Ovary (tissue), 3 donors: Measurements from ENCODE around the gene SEZ6.

Experiments
- CTCF ChIP-seq, 3 donors: fragments of 450-650 bp in 2 of 3; fragments of 200-600 bp in 1 of 3; IDR thresholded peaks; one replicate each; pipeline versions ENCODE4 v1.5.1 to v1.8.0; 2016 to 2022; ENCODE audit warnings: antibody characterized with exemption in 3 of 3, mild to moderate bottlenecking in 1 of 3
- POLR2A ChIP-seq: fragments of 450-650 bp; IDR thresholded peaks from one replicate; pipeline ENCODE4 v1.6.1; 2017; ENCODE audit warnings: antibody characterized with exemption, mild to moderate bottlenecking, moderate library complexity
- donor health status: DM: no; HTN: no; CAD: no.

GRCh38 chr17:28973425-28973824 is 32.4 kb downstream of the SEZ6 start:
- TF ChIP-seq POLR2A, result no peak
- TF ChIP-seq CTCF (IDR thresholded peaks at IDR 0.05), result no peak
